WTC11 (cell line): ENCODE data around the gene MOGAT2. TPM values are rescaled to one million over a fixed set of nuclear protein-coding genes. Genes with fewer than 3 reads are reported as not detected.

Experiments used
- ATAC-seq: fragments of 200-7000 bp; cut with Tn5 transposase; 2 replicates; pipeline ENCODE4 v1.10.0; 2021; ENCODE audit warnings: mild to moderate bottlenecking, moderate library complexity
- CTCF ChIA-PET: fragments of 300-600 bp; sonication (Branson Sonifier 250); formaldehyde crosslinking; loops from one replicate; lab custom pipeline; 2021; ENCODE audit warnings: antibody characterized with exemption; lab: Charles Lee
- POLR2A ChIA-PET: fragments of 350-600 bp; sonication (Branson Sonifier 250); formaldehyde crosslinking; loops from one replicate; lab custom pipeline; 2021; ENCODE audit warnings: antibody characterized with exemption; lab: Charles Lee
- DNase-seq: peaks from one replicate; pipeline ENCODE4 v3.0.0; 2021; ENCODE audit warnings: low spot score
- H3K27ac Mint-ChIP-seq: 2 replicates; pipeline ENCODE4 v1.8.0; 2021; ENCODE audit warnings: mixed read lengths
- H3K27me3 Mint-ChIP-seq: 2 replicates; pipeline ENCODE4 v1.8.0; 2021; ENCODE audit warnings: low read depth, mild to moderate bottlenecking, moderate library complexity, mixed read lengths
- H3K36me3 Mint-ChIP-seq: 2 replicates; pipeline ENCODE4 v1.8.0; 2021; ENCODE audit warnings: mixed read lengths
- H3K4me1 Mint-ChIP-seq: 2 replicates; pipeline ENCODE4 v1.8.0; 2022; ENCODE audit warnings: mixed read lengths
- H3K4me3 Mint-ChIP-seq: 2 replicates; pipeline ENCODE4 v1.8.0; 2021; ENCODE audit warnings: mild to moderate bottlenecking, moderate library complexity, mixed read lengths
- H3K9me3 Mint-ChIP-seq: 2 replicates; pipeline ENCODE4 v1.8.0; 2021; ENCODE audit warnings: mixed read lengths
- AR ChIP-seq: fragments of 250-450 bp; sonication (Bioruptor Pico); IDR thresholded peaks from 2 replicates; pipeline ENCODE4 v1.9.0; 2021; ENCODE audit warnings: mild to moderate bottlenecking
- E2F1 ChIP-seq: sonication (generic); formaldehyde crosslinking; IDR thresholded peaks from 2 replicates; pipeline ENCODE4 v1.8.0; 2022; ENCODE audit warnings: mild to moderate bottlenecking, missing genetic modification reagents
- ELF4 ChIP-seq: sonication (generic); formaldehyde crosslinking; IDR thresholded peaks from 2 replicates; pipeline ENCODE4 v1.8.1; 2022; ENCODE audit warnings: low read depth, mild to moderate bottlenecking, moderate library complexity, missing genetic modification reagents
- ETV6 ChIP-seq: sonication (generic); formaldehyde crosslinking; IDR thresholded peaks from 2 replicates; pipeline ENCODE4 v1.8.1; 2022; ENCODE audit warnings: mild to moderate bottlenecking, missing genetic modification reagents
- FOXJ3 ChIP-seq: sonication (generic); formaldehyde crosslinking; IDR thresholded peaks from 2 replicates; pipeline ENCODE4 v1.9.0; 2021; ENCODE audit warnings: missing genetic modification reagents, mild to moderate bottlenecking, borderline replicate concordance
- FOXP4 ChIP-seq: sonication (generic); formaldehyde crosslinking; IDR thresholded peaks from 2 replicates; pipeline ENCODE4 v1.8.0; 2022; ENCODE audit warnings: mild to moderate bottlenecking, missing genetic modification reagents
- HMGA2 ChIP-seq: fragments of 250-450 bp; sonication (Bioruptor Pico); IDR thresholded peaks from 2 replicates; pipeline ENCODE4 v1.4.0; 2021; ENCODE audit warnings: mild to moderate bottlenecking, moderate library complexity
- HMGXB4 ChIP-seq: sonication (generic); formaldehyde crosslinking; IDR thresholded peaks from 2 replicates; pipeline ENCODE4 v1.8.1; 2023; ENCODE audit warnings: mild to moderate bottlenecking, moderate library complexity, missing genetic modification reagents
- IRF2 ChIP-seq: sonication (generic); formaldehyde crosslinking; IDR thresholded peaks from 2 replicates; pipeline ENCODE4 v1.8.0; 2022; ENCODE audit warnings: low read depth, missing genetic modification reagents, borderline replicate concordance
- NFYB ChIP-seq: sonication (generic); formaldehyde crosslinking; conservative IDR thresholded peaks from 2 replicates; pipeline ENCODE4 v1.8.0; 2022; ENCODE audit warnings: low read depth, missing genetic modification reagents
- PREB ChIP-seq: sonication (generic); formaldehyde crosslinking; IDR thresholded peaks from 2 replicates; pipeline ENCODE4 v1.8.1; 2022; ENCODE audit warnings: mild to moderate bottlenecking, missing genetic modification reagents, moderate library complexity, borderline replicate concordance
- SMAD4 ChIP-seq: sonication (generic); formaldehyde crosslinking; IDR thresholded peaks from 2 replicates; pipeline ENCODE4 v1.8.0; 2022; ENCODE audit warnings: mild to moderate bottlenecking, missing genetic modification reagents
- ZMAT4 ChIP-seq: fragments of 250-450 bp; sonication (Bioruptor Pico); IDR thresholded peaks from 2 replicates; pipeline ENCODE4 v1.9.0; 2021; ENCODE audit warnings: mild to moderate bottlenecking
- ZNF281 ChIP-seq: sonication (generic); formaldehyde crosslinking; IDR thresholded peaks from 2 replicates; pipeline ENCODE4 v1.8.0; 2023; ENCODE audit warnings: mild to moderate bottlenecking, missing genetic modification reagents
- ZNF396 ChIP-seq: fragments of 250-450 bp; sonication (Bioruptor Pico); IDR thresholded peaks from 2 replicates; pipeline ENCODE4 v1.8.0; 2021; ENCODE audit warnings: mild to moderate bottlenecking, moderate library complexity, borderline replicate concordance
- ZNF532 ChIP-seq: fragments of 250-450 bp; sonication (Bioruptor Pico); IDR thresholded peaks from 2 replicates; pipeline ENCODE4 v1.9.0; 2021; ENCODE audit warnings: mild to moderate bottlenecking, borderline replicate concordance
- total RNA-seq: library from RNA; stranded (reverse); gene quantifications from 3 replicates; pipeline ENCODE4 v1.2.3, GENCODE V29; 2021

Gene MOGAT2
- total RNA-seq, 1 experiment from 2014 or later = not detected

GRCh38 chr11:75760243-75760642, 42.6 kb downstream of the MOGAT2 start:
- Mint-ChIP-seq H3K9me3 (no peaks in the 10 kb centered on the region), H3K4me3 (no peak overlapping the region), H3K4me1 (no peaks in the 10 kb centered on the region), H3K36me3 (no peaks in the 10 kb centered on the region), H3K27me3 (no peaks in the 10 kb centered on the region; the same call in none of the 2 replicates), H3K27ac (no peak overlapping the region)
- TF ChIP-seq ZNF281 = no peak
- no peak for TF ChIP-seq ELF4 (CRISPR knock-in tag)
- no peak for TF ChIP-seq HMGXB4 (CRISPR knock-in tag)
- TF ChIP-seq NFYB = no peak
- no peak for TF ChIP-seq FOXJ3 (CRISPR knock-in tag)
- no peak for TF ChIP-seq IRF2
- TF ChIP-seq AR (CRISPR knock-in tag) = no peak
- TF ChIP-seq SMAD4 = no peak
- TF ChIP-seq ZNF532 (CRISPR knock-in tag) = no peak
- no peak for TF ChIP-seq E2F1 (CRISPR knock-in tag)
- no peak for TF ChIP-seq HMGA2 (CRISPR knock-in tag)
- TF ChIP-seq ZMAT4 (CRISPR knock-in tag) = no peak
- no peak for TF ChIP-seq PREB
- no peak for TF ChIP-seq FOXP4
- no peak for TF ChIP-seq ZNF396 (CRISPR knock-in tag)
- TF ChIP-seq ETV6 (CRISPR knock-in tag) = no peak
- POLR2A ChIA-PET = interaction anchor here (0.5 kb wide), 1 partner anchor 1024 kb away, joined by 3 read pairs; no protein-coding TSS in a partner anchor
- DNase-seq (no peak), ATAC-seq (no peak)
- CTCF ChIA-PET = no interaction called here
